Kidney (tissue), 14 donors: Measurements from ENCODE around the gene P3H4. TPM values are rescaled to one million over a fixed set of nuclear protein-coding genes. Genes with fewer than 3 reads are reported as not detected.

Experiments
- DNase-seq, 5 donors: peaks; one replicate each; pipeline ENCODE4 v3.0.0-alpha.2; 2013 to 2020
- FAIRE-seq: peaks from 2 replicates; lab custom pipeline; 2012; peaks lifted over from hg19 to GRCh38; lab: Jason Lieb, UNC
- H3K27ac ChIP-seq, 2 donors: one replicate each; pipeline ENCODE4 v1.7.0; 2013; ENCODE audit warnings: low read depth in 2 of 2, low read length in 2 of 2, inconsistent platforms in 1 of 2
- H3K27me3 ChIP-seq: one replicate; pipeline ENCODE4 v1.7.1; 2013; ENCODE audit warnings: low read length, inconsistent platforms; ENCODE audit not compliant: control insufficient read depth, insufficient read depth
- H3K36me3 ChIP-seq, 3 donors: one replicate each; pipeline versions ENCODE4 v1.7.0 to v1.7.1; 2013; ENCODE audit warnings: low read length in 3 of 3, control low read depth in 1 of 3, inconsistent platforms in 1 of 3; ENCODE audit not compliant: insufficient read depth in 3 of 3, control insufficient read depth in 2 of 3
- H3K4me1 ChIP-seq, 3 donors: one replicate each; pipeline versions ENCODE4 v1.7.0 to v1.7.1; 2013; ENCODE audit warnings: low read length in 3 of 3, inconsistent platforms in 1 of 3, low read depth in 1 of 3; ENCODE audit not compliant: control insufficient read depth in 2 of 3, insufficient read depth in 2 of 3
- H3K4me3 ChIP-seq, 3 donors: one replicate each; pipeline versions ENCODE4 v1.7.0 to v1.8.1; 2013; ENCODE audit warnings: low read length in 3 of 3, control low read depth in 1 of 3, inconsistent platforms in 1 of 3
- H3K9ac ChIP-seq, 3 donors: one replicate each; pipeline versions ENCODE4 v1.7.0 to v1.7.1; 2013; ENCODE audit warnings: low read length in 3 of 3, control low read depth in 1 of 3, inconsistent platforms in 1 of 3
- H3K9me3 ChIP-seq, 3 donors: one replicate each; pipeline versions ENCODE4 v1.7.0 to v1.7.1; 2013; ENCODE audit warnings: low read length in 3 of 3, control low read depth in 1 of 3, inconsistent platforms in 1 of 3; ENCODE audit not compliant: control insufficient read depth in 2 of 3, insufficient read depth in 1 of 3
- intact Hi-C: fragments of 100-400 bp; cut with DNase I; formaldehyde crosslinking; loops from one replicate; pipeline ENCODE4 v1.11.1; 2022
- polyA plus RNA-seq: library from polyadenylated mRNA; stranded (reverse); fragments of 350-450 nt; fragmentation: Illumina TruSeq; extraction: RNeasy Lipid Tissue Mini Kit (QIAGEN cat#74804); gene quantifications from one replicate; pipeline ENCODE4 v1.2.3, GENCODE V29; 2014; ENCODE audit warnings: low read depth, low replicate concordance; ENCODE audit not compliant: insufficient read depth
- total RNA-seq: library from RNA; stranded (reverse); fragmentation: NEBNext Ultra II Directional; extraction: Animal tissue kit (Norgen Biotek cat#: 25700); gene quantifications from one replicate; pipeline ENCODE4 v1.2.1, GENCODE V29; 2021
- TF ChIP-seq, protein P1 (sequence below): IDR thresholded peaks from 3 replicates; pipeline ENCODE4 v1.5.1; 2012; ENCODE audit warnings: mild to moderate bottlenecking, moderate library complexity, borderline replicate concordance; ENCODE audit not compliant: insufficient read depth; ENCODE audit errors: extremely low read depth
- donor health status: control.
- donor health status: control.
- donor health status: control.
- donor health status: control.
- donor health status: control.
- donor health status: DM: yes; HTN: yes; CAD: no.
- donor health status: Normal renal cell carcinoma (clear cell type).

The P3H4 gene
- total and polyA plus RNA-seq, 2 donors from 2014 or later = 13.6 to 13.7 TPM

DNA sequence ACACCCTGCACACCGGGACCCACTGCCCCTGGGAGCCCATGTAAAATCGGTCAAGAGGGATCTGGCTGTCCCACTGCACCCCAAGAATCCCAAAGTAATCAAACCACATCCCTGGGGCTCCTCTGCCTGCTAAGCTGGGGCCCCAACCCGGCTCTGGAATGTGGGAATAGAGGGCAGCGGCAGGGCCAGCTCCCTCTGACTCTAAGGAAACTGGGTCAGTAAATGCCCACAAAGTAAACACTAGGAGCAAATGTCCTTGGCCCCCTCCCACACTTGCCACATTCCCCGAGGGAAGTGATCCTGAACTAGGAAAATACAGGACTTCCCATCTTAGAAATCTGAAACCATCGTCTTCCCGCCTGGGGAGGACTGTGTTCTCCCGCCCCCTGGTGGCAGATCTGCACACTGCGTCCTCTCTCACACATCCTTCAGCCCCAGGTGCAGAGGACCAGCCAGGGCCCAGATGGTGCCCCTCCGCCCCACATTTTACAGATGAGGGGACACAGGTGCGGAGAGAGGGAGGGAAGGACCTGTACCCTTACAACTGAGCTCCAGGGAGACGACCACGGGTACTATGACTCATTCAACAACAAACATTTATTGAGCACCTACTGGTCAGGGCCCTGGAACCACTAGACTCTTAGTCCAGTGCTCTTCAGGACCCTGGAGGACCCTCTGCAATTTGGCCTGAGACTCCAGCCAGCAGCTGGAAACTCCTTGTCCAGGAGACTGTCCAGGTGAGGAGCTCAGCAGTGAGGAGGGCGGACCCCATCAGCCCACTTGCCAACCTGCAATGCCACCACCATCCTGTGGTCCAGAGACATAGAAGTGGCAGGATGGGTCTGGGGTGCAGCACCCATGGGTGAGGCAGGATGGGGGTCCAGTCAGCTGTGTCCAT is 10.1 kb downstream of the P3H4 start:
- peak; percentile 93 to 98 (median 96) for DNase-seq
- H3K4me3 ChIP-seq = peak overlapping the region in 1 of 3 donors; percentile 46
- H3K4me1 ChIP-seq = peaks cover 0 to 10% (median 6%) of the 10 kb centered on the region in 3 donors
- TF ChIP-seq, protein P1, sequence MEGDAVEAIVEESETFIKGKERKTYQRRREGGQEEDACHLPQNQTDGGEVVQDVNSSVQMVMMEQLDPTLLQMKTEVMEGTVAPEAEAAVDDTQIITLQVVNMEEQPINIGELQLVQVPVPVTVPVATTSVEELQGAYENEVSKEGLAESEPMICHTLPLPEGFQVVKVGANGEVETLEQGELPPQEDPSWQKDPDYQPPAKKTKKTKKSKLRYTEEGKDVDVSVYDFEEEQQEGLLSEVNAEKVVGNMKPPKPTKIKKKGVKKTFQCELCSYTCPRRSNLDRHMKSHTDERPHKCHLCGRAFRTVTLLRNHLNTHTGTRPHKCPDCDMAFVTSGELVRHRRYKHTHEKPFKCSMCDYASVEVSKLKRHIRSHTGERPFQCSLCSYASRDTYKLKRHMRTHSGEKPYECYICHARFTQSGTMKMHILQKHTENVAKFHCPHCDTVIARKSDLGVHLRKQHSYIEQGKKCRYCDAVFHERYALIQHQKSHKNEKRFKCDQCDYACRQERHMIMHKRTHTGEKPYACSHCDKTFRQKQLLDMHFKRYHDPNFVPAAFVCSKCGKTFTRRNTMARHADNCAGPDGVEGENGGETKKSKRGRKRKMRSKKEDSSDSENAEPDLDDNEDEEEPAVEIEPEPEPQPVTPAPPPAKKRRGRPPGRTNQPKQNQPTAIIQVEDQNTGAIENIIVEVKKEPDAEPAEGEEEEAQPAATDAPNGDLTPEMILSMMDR = peak; percentile 99
- peak overlapping the region; percentile 90 to 91 for H3K27ac ChIP-seq
- H3K27me3 ChIP-seq = no peaks in the 10 kb centered on the region
- no peaks in the 10 kb centered on the region for H3K36me3 ChIP-seq
- H3K9ac ChIP-seq = no peak overlapping the region
- FAIRE-seq = peak; percentile 67
- intact Hi-C loops = loop anchor here (5.0 kb wide), 1 partner anchor 64 kb away; no protein-coding TSS in a partner anchor
- H3K9me3 ChIP-seq = no peaks in the 10 kb centered on the region

DNA sequence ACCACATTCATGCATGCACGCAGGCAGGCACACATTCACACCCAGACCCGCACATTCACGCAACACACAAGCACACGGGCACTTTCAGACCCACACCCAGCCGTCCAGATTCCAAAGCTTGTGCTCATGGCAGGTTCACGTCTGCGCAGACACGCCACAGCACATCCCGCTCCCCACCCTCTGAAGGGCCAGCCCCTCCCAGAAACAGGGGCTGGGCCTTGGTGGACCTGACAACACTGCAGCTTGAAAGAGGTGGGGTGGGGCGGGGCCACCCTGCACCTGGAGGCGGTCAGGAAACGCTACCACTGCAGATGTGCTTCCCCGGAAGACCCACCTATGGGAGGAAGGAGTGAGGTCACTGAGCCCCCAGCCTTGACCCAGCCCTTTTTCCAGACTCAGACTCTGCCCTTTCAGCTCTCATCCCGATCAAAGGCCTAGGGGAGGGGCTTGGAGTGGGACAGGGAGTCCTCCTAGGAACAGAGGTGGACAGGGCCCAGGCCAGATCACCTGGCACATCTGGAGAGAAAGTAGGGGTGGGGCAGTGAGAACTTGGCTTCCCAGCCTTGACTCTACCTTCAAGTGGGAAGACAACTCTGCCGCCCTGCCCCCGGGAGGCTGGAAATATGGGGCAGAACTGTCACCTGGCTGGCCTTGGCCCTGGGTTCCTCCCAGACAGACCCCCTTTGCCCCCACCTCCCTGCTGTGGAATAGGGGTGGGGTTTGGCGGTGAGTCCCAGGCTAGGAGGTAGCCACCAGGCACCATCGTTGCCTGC is 11.0 kb downstream of the P3H4 start:
- Histone ChIP-seq H3K9ac (peak overlapping the region in 1 of 3 donors; percentile 19), H3K27me3 (no peaks in the 10 kb centered on the region), H3K9me3 (no peaks in the 10 kb centered on the region), H3K4me1 (peaks cover 0 to 10% (median 6%) of the 10 kb centered on the region in 3 donors), H3K27ac (peak overlapping the region; percentile 90 to 91), H3K36me3 (no peaks in the 10 kb centered on the region), H3K4me3 (peak overlapping the region in 1 of 3 donors; percentile 46)
- DNase-seq = peak; percentile 86 to 96 (median 90)
- TF ChIP-seq, protein P1 = no peak
- intact Hi-C loops = loop anchor here (5.0 kb wide), 1 partner anchor 63 kb away; no protein-coding TSS in a partner anchor
- FAIRE-seq = no peak

DNA sequence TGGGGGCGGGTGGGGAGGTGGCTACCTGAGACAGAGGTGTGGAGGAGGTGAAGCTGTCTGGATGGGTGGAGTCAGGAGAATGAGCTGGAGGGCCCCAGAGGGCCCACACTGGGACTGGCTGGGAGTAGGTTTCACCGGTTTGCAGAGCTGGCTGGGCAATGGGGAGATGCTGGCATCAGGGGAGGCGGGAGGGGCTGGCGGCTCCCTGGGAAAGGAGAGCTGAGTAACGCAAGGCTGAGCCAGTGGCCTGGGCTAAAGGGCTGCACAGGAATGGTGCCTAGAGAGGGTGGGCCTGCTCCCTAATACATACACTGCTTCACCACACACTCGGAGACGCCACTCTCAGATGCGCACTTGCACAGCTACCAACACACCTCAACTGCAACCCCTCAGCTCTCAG is 12.4 kb downstream of the P3H4 start:
- Histone ChIP-seq H3K27ac (no peak overlapping the region), H3K36me3 (no peaks in the 10 kb centered on the region), H3K4me3 (no peak overlapping the region), H3K9ac (no peak overlapping the region), H3K27me3 (no peaks in the 10 kb centered on the region), H3K9me3 (no peaks in the 10 kb centered on the region), H3K4me1 (peaks cover 0 to 10% (median 10%) of the 10 kb centered on the region in 3 donors)
- DNase-seq (peak in 2 of 5 donors; percentile 28 to 79), FAIRE-seq (no peak)
- intact Hi-C loops = no loop called here
- TF ChIP-seq, protein P1 = no peak
